Neural cell (in vitro differentiated cells): ENCODE measurements around the gene CNOT10. TPM values are rescaled to one million over a fixed set of nuclear protein-coding genes. Genes with fewer than 3 reads are reported as not detected.

Experiments used
- H2AFZ ChIP-seq: fragments of 200-600, 300-800 bp; sonication (generic), shearing (Covaris generic); 2 replicates; pipeline ENCODE4 v1.6.0; 2014; ENCODE audit warnings: low read depth, mild to moderate bottlenecking, antibody characterized with exemption, low read length, moderate library complexity
- H3F3A ChIP-seq: fragments of 200-600 bp; shearing (Covaris generic); 2 replicates; pipeline ENCODE4 v1.6.1; 2016; ENCODE audit warnings: mild to moderate bottlenecking, moderate library complexity, mixed read lengths, antibody characterized with exemption, low read length; ENCODE audit not compliant: insufficient read depth, poor library complexity, severe bottlenecking
- H3K27ac ChIP-seq: fragments of 200-600, 300-800 bp; sonication (generic), shearing (Covaris generic); 2 replicates; pipeline ENCODE4 v1.5.1; 2014; ENCODE audit warnings: mild to moderate bottlenecking, low read length, moderate library complexity
- H3K27me3 ChIP-seq: fragments of 300-800, 200-600 bp; sonication (generic), shearing (Covaris generic); 2 replicates; pipeline ENCODE4 v1.6.0; 2014; ENCODE audit warnings: mild to moderate bottlenecking, low read depth, low read length, moderate library complexity; ENCODE audit not compliant: insufficient read depth
- H3K36me3 ChIP-seq: fragments of 300-800, 200-600 bp; sonication (generic), shearing (Covaris generic); 2 replicates; pipeline ENCODE4 v1.5.1; 2014; ENCODE audit warnings: mild to moderate bottlenecking, antibody characterized with exemption, low read length, moderate library complexity; ENCODE audit not compliant: insufficient read depth
- H3K4me2 ChIP-seq: fragments of 300-800, 200-600 bp; sonication (generic), shearing (Covaris generic); 2 replicates; pipeline ENCODE4 v1.6.0; 2014; ENCODE audit warnings: mild to moderate bottlenecking, low read length
- H3K4me3 ChIP-seq: fragments of 300-800, 200-600 bp; sonication (generic), shearing (Covaris generic); 2 replicates; pipeline ENCODE4 v1.5.1; 2014; ENCODE audit warnings: mild to moderate bottlenecking, low read length, moderate library complexity
- H3K79me2 ChIP-seq: fragments of 200-600 bp; shearing (Covaris generic); replicated peaks from 2 replicates; pipeline ENCODE4 v1.6.0; 2014; ENCODE audit warnings: mild to moderate bottlenecking, low read length, moderate library complexity; ENCODE audit not compliant: insufficient read depth
- H3K9ac ChIP-seq: fragments of 300-800, 200-600 bp; sonication (generic), shearing (Covaris generic); 2 replicates; pipeline ENCODE4 v1.6.1; 2016; ENCODE audit warnings: mild to moderate bottlenecking, low read length, mixed read lengths
- H3K9me2 ChIP-seq: fragments of 200-600 bp; shearing (Covaris generic); 2 replicates; pipeline ENCODE4 v1.6.1; 2016; ENCODE audit warnings: mild to moderate bottlenecking, low read length, mixed read lengths; ENCODE audit not compliant: insufficient read depth
- H3K9me3 ChIP-seq: fragments of 200-600, 300-800 bp; sonication (generic), shearing (Covaris generic); 2 replicates; pipeline ENCODE4 v1.6.1; 2016; ENCODE audit warnings: mild to moderate bottlenecking, mixed run types, low read length, moderate library complexity, mixed read lengths
- H4K20me1 ChIP-seq: fragments of 200-600 bp; shearing (Covaris generic); 2 replicates; pipeline ENCODE4 v1.6.1; 2016; ENCODE audit warnings: mild to moderate bottlenecking, mixed run types; ENCODE audit not compliant: insufficient read depth
- EP300 ChIP-seq: fragments of 450-650 bp; conservative IDR thresholded peaks from 2 replicates; pipeline ENCODE4 v1.6.1; 2014; ENCODE audit warnings: antibody characterized with exemption, mild to moderate bottlenecking, moderate library complexity; ENCODE audit not compliant: poor library complexity, severe bottlenecking
- EZH2 ChIP-seq: fragments of 200-600, 300-800 bp; shearing (Covaris generic), sonication (generic); IDR thresholded peaks from 2 replicates; pipeline ENCODE4 v1.6.1; 2014; ENCODE audit warnings: antibody characterized with exemption, low read length, borderline replicate concordance, mild to moderate bottlenecking; ENCODE audit not compliant: insufficient read depth, poor library complexity, severe bottlenecking
- MXI1 ChIP-seq: fragments of 450-650 bp; conservative IDR thresholded peaks from 2 replicates; pipeline ENCODE4 v1.6.1; 2014; ENCODE audit warnings: antibody characterized with exemption, mild to moderate bottlenecking; ENCODE audit not compliant: poor library complexity, severe bottlenecking
- POLR2AphosphoS5 ChIP-seq: IDR thresholded peaks from 2 replicates; pipeline ENCODE4 v1.6.1; 2012
- RAD21 ChIP-seq: fragments of 450-650 bp; conservative IDR thresholded peaks from 2 replicates; pipeline ENCODE4 v1.6.1; 2014; ENCODE audit warnings: antibody characterized with exemption, mild to moderate bottlenecking, moderate library complexity
- SMC3 ChIP-seq: fragments of 450-650 bp; conservative IDR thresholded peaks from 2 replicates; pipeline ENCODE4 v1.6.1; 2014; ENCODE audit warnings: antibody characterized with exemption, mild to moderate bottlenecking, moderate library complexity; ENCODE audit not compliant: poor library complexity
- TAF1 ChIP-seq: IDR thresholded peaks from 2 replicates; pipeline ENCODE4 v1.6.1; 2012; ENCODE audit warnings: low read depth
- polyA plus RNA-seq: library from polyadenylated mRNA; depleted of rRNA; stranded (reverse); fragments of >200 nt; gene quantifications from 2 replicates; pipeline ENCODE4 v1.2.3, GENCODE V29; 2014
- TF ChIP-seq, protein P1 (sequence below): fragments of 450-650 bp; IDR thresholded peaks from 2 replicates; pipeline ENCODE4 v1.5.1; 2014; ENCODE audit warnings: antibody characterized with exemption, mild to moderate bottlenecking, moderate library complexity; ENCODE audit not compliant: poor library complexity, severe bottlenecking
- TF ChIP-seq, protein P2 (sequence below): IDR thresholded peaks from 2 replicates; pipeline ENCODE4 v1.6.1; 2012; ENCODE audit warnings: borderline replicate concordance

CNOT10 gene
- polyA plus RNA-seq, 1 donor from 2014 or later = 53.8 TPM

DNA sequence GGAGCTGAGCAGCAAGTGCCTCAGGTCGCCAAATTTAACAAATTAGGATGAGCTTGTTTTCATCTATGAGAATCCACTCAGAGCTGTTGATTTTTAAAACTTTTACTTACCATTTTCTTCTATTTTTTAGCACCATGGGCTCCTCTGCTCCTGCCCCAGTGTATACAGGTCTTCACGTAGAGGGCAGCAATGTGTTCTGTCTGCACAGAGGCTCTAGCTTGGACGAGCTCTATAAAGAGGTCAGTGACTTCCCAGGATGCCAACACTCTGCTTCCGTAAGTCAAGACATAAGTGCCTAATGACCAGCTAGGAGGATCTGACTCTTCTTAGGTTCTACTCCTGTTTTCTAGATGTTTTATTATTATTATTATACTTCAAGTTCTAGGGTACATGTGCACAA lies 41.2 kb upstream of the CNOT10 start:
- H4K20me1 ChIP-seq = no peaks in the 10 kb centered on the region
- H3K9ac ChIP-seq = no peak overlapping the region
- H3K9me3 ChIP-seq = no peaks in the 10 kb centered on the region
- H3K27me3 ChIP-seq = no peaks in the 10 kb centered on the region
- no peak overlapping the region for H2AFZ ChIP-seq
- no peaks in the 10 kb centered on the region for H3K36me3 ChIP-seq
- H3K79me2 ChIP-seq = no peaks in the 10 kb centered on the region
- H3K9me2 ChIP-seq = no peaks in the 10 kb centered on the region
- H3K4me2 ChIP-seq = no peak overlapping the region
- H3F3A ChIP-seq = no peaks in the 10 kb centered on the region
- no peak overlapping the region for H3K4me3 ChIP-seq
- TF ChIP-seq RAD21 (no peak), SMC3 (no peak), EZH2 (no peak), EP300 (no peak), TAF1 (no peak), POLR2AphosphoS5 (no peak), MXI1 (no peak)
- TF ChIP-seq, protein P1, sequence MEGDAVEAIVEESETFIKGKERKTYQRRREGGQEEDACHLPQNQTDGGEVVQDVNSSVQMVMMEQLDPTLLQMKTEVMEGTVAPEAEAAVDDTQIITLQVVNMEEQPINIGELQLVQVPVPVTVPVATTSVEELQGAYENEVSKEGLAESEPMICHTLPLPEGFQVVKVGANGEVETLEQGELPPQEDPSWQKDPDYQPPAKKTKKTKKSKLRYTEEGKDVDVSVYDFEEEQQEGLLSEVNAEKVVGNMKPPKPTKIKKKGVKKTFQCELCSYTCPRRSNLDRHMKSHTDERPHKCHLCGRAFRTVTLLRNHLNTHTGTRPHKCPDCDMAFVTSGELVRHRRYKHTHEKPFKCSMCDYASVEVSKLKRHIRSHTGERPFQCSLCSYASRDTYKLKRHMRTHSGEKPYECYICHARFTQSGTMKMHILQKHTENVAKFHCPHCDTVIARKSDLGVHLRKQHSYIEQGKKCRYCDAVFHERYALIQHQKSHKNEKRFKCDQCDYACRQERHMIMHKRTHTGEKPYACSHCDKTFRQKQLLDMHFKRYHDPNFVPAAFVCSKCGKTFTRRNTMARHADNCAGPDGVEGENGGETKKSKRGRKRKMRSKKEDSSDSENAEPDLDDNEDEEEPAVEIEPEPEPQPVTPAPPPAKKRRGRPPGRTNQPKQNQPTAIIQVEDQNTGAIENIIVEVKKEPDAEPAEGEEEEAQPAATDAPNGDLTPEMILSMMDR = no peak
- TF ChIP-seq, protein P2, sequence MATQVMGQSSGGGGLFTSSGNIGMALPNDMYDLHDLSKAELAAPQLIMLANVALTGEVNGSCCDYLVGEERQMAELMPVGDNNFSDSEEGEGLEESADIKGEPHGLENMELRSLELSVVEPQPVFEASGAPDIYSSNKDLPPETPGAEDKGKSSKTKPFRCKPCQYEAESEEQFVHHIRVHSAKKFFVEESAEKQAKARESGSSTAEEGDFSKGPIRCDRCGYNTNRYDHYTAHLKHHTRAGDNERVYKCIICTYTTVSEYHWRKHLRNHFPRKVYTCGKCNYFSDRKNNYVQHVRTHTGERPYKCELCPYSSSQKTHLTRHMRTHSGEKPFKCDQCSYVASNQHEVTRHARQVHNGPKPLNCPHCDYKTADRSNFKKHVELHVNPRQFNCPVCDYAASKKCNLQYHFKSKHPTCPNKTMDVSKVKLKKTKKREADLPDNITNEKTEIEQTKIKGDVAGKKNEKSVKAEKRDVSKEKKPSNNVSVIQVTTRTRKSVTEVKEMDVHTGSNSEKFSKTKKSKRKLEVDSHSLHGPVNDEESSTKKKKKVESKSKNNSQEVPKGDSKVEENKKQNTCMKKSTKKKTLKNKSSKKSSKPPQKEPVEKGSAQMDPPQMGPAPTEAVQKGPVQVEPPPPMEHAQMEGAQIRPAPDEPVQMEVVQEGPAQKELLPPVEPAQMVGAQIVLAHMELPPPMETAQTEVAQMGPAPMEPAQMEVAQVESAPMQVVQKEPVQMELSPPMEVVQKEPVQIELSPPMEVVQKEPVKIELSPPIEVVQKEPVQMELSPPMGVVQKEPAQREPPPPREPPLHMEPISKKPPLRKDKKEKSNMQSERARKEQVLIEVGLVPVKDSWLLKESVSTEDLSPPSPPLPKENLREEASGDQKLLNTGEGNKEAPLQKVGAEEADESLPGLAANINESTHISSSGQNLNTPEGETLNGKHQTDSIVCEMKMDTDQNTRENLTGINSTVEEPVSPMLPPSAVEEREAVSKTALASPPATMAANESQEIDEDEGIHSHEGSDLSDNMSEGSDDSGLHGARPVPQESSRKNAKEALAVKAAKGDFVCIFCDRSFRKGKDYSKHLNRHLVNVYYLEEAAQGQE = no peak
- H3K27ac ChIP-seq = no peak overlapping the region

DNA sequence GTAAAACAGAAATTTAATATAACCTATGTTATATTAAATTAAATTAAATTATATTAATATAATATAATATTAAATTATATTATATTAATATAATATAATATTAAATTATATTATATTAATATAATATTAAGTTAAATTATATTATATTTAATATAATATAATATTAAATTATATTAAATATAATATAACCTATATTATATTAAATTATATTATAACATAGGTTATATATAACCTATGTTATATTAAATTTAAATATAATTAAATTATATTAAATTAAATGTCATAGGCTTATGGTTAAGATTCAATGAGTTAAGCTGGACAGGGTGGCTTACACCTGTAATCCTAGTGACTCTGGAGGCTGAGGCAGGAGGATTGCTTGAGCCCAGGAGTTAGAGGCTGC lies 40.6 kb upstream of the CNOT10 start:
- Histone ChIP-seq H3K36me3 (no peaks in the 10 kb centered on the region), H3K79me2 (no peaks in the 10 kb centered on the region), H3K27ac (no peak overlapping the region), H3K9me3 (no peaks in the 10 kb centered on the region), H4K20me1 (no peaks in the 10 kb centered on the region), H3K4me2 (no peak overlapping the region), H3F3A (no peaks in the 10 kb centered on the region), H3K4me3 (no peak overlapping the region), H2AFZ (no peak overlapping the region), H3K9me2 (no peaks in the 10 kb centered on the region), H3K9ac (no peak overlapping the region), H3K27me3 (no peaks in the 10 kb centered on the region)
- no peak for TF ChIP-seq TAF1

DNA sequence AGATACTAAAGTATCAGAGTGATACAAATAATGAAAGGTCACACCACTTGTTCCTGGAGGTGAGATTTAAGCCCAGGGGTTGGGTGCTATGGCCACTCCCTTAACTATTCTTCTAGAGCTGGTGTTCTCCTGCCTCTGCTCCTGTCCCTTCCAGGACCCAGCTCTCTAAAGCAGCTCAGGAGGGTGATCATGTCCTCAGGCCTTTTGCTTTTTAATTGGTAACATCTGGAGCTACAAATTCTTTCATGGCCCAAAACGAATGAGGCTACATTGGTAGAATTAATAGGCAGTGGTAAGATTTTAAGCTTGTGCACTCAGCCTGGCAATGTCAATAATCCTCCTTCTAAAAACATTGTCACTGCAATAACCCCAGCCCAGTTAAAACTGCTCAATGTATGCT lies 38.2 kb upstream of the CNOT10 start:
- H3K79me2 ChIP-seq = no peaks in the 10 kb centered on the region
- H3K9me2 ChIP-seq = no peaks in the 10 kb centered on the region
- no peaks in the 10 kb centered on the region for H3F3A ChIP-seq
- H3K4me3 ChIP-seq = no peak overlapping the region
- no peaks in the 10 kb centered on the region for H3K36me3 ChIP-seq
- no peak overlapping the region for H3K4me2 ChIP-seq
- H3K9me3 ChIP-seq = no peaks in the 10 kb centered on the region
- H2AFZ ChIP-seq = no peak overlapping the region
- H3K9ac ChIP-seq = no peak overlapping the region
- H3K27me3 ChIP-seq = no peaks in the 10 kb centered on the region
- TF ChIP-seq EZH2 (no peak), EP300 (no peak), TAF1 (no peak), SMC3 (no peak), POLR2AphosphoS5 (no peak), MXI1 (no peak), RAD21 (no peak)
- TF ChIP-seq, protein P2 = no peak
- TF ChIP-seq, protein P1 = no peak
- H3K27ac ChIP-seq = no peak overlapping the region
- no peaks in the 10 kb centered on the region for H4K20me1 ChIP-seq
